Kidney tubule cell (primary cell): ENCODE data around the gene CHRFAM7A.
A peak's percentile ranks its signal among the peaks of the same experiment; 100 is the strongest.
"Not testable (repeated sequence)": the region's sequence is repeated elsewhere in the genome, so short reads cannot be mapped to it uniquely, and the experiment has no call there.

Source experiments
- DNase-seq: peaks from one replicate; pipeline ENCODE4 v3.0.0-alpha.2; 2018; ENCODE audit warnings: low spot score

CHRFAM7A gene

DNA sequence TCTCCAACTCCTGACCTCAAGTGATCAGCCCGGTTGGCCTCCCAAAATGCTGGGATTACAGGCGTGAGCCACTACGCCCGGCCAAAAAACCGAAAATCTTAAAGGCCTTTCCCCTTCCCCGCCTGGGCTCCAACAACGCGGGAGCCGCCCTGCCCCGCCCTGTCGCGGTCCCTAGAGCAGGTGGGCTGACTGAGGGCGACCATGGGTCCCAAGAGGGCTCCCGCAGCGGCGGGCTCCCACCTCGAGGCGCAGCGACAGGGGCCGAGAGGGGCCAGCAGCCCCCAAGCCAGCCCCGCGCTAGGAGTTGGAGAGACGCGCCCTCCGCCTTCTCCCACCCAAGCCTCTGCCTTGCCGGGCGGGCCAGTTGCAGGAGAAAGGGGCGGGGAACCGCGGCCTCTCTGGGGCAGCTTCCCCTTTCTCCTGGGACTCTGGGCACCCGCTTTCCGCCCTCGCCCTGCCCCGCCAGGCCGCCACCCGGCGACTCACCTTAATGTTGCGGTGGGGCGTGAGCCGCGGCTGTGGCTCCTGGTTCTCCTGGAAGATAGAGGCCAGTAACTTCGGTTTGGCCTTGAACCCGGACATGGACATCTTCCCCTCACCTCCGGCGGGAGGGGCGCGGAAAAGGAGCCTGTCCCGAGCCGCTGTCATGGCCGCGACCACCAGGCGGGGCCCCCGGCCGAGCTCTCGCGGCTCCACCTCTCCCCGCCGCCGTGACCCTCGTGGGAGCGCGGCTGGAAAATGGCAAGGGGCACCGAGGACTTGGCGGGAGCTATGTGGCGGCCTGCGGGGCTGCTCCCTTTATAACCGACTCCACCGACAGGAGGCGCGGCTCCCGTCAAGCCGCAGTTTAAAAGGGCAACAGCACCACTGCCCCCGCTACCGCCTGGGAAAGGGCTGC, at the start of gene CHRFAM7A:
TSS of gene CHRFAM7A (minus strand) at position 775 of the 898 bp plus-strand sequence. CDS start 10,189 bp downstream, outside the sequence.
- not testable (repeated sequence) for DNase-seq

GRCh38 chr15:30438348-30438747, 45.0 kb upstream of the CHRFAM7A start:
- not testable (repeated sequence) for DNase-seq

DNA sequence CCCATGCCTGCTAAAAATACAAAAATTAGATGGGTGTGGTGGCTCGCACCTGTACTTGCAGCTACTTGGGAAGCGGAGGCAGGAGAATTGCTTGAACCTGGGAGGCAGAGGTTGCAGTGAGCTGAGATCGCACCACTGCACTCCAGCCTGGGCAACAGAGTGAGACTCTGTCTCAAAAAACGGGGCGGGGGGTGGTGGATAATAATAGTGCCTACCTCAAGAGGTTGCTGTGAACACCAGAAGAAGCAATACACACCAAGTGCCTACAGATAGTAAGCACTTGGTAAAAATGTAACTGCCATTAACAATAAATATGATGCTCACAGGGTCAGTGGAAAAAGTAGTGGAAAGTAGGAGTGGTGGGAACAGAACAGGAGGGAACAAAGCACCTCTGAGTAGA, 42.5 kb upstream of the CHRFAM7A start:
- DNase-seq = not testable (repeated sequence)

DNA sequence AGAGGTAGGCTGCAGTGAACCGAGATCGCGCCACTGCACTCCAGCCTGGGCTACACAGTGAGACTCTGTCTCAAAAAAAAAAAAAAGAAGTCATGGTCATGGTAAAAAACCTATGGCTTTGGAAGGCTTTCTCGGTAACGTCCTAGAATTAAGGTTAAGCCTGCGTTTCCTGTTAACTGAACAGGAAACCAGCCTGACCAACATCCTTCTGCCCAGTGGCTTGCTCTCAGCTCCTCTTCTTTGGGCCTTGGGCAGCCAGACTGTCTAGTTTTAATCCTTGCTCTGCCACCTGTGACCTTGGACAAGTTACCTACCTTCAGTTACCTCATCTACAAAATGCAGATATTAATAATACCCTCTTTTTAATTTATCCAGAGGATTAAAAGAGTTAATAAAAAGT, 27.4 kb upstream of the CHRFAM7A start:
- DNase-seq = not testable (repeated sequence)

DNA sequence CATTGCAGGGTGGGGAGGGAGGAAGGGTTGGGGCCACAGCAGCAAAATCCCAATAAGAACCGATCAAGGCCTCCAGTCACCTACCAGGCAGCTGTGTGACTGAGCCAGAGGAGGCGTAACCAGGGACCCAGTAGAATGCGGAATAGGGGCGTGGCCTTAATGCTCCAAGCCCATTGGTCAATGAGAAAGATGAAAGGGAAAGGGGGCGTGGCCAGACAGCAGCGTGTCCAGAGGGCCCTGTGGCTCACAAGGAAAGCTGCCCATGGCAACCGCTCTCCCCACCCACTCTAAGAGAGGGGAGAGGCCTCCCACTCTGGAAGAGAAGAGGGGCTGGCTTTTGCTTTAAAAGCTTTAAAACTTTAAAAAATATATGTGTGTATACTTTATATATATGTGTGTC, 20.8 kb upstream of the CHRFAM7A start, which contains the start of gene GOLGA8R:
TSS of gene GOLGA8R (minus strand) at position 101 of the 400 bp plus-strand sequence. CDS start at position 3, 98 bp downstream.
- not testable (repeated sequence) for DNase-seq

- DNase-seq = peak; percentile 0
Observed at GRCh38 chr15:30407636-30408035, 14.3 kb upstream of the CHRFAM7A start.

DNA sequence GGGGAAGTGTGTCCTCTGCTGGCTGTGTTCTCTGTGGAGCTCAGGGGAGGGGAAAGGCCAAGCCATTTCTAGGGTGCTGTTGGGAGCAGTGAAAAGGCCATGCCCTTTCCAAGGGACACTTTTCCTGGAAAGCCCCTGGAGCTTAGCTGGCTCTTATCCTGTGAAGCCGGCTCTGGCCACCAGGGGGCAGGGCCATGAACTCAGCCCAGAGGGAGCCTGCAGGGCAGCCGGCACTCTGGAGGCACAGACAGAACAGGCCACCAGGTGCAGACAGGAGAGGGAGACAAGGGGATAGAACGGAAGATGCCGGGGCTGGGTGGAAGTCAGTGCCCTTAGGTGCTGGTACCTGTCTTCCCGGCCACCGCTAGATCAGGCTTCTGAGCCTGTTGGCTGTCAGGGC, 5.6 kb upstream of the CHRFAM7A start:
- DNase-seq = not testable (repeated sequence)

- DNase-seq = not testable (repeated sequence)
Observed at GRCh38 chr15:30393664-30393991, 288 bp upstream of the CHRFAM7A start.

- not testable (repeated sequence) for DNase-seq
Observed at GRCh38 chr15:30386318-30386887, 6.9 kb downstream of the CHRFAM7A start.

DNA sequence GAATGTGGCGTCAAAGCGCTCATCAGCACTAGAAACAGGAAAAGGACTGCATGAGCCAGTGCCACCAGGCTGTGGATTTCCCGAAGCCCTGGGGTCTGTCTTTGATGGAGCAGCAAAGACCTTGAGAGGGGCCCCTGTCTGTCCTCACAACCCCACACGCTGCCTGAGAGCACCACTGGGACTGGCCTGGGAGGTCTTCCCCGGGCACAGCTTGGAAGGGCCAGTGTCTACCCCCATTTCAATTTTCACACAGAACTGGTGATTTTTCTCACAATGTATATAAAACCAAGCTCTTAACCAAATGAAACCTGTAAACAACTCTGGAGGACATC, 16.3 kb downstream of the CHRFAM7A start:
- DNase-seq = not testable (repeated sequence)

DNA sequence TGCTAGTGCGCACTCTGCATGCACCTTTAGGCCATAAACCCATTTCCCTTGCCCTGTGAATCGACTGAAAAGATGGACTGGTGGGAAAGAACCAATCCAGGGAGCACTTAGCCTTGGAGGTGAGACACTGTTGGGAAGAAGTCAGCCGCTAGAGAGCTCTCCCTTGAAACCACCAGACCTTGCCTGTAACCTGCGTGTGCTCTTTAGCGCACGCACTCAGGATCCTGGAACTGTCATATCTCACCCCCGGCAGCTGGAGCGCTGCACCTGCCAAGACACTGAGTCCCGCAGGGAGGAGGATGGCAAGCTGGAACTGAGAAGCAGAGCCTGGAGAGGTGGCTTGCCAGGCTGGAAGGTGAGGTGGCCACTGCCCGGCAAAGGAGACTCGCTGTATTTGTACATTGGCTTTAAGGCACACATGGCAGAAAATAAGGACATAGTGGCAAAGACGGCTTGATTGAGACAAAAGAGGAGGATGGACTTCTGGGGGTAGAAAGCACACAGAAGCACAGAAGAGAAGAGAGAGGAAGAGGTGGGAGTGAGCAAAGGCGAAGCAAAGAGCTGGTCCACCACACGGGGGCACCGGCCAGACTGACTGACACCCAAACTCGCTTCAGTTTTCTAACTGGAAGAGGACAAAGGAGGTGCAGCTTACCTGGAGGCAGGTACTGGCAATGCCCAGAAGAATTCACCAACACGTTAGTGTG, 16.8 kb downstream of the CHRFAM7A start:
- DNase-seq = not testable (repeated sequence)

GRCh38 chr15:30375872-30376271, 17.5 kb downstream of the CHRFAM7A start:
- DNase-seq = peak; percentile 13

- DNase-seq = not testable (repeated sequence)
Observed at GRCh38 chr15:30374862-30375261, 18.5 kb downstream of the CHRFAM7A start.

GRCh38 chr15:30368271-30368670, 25.1 kb downstream of the CHRFAM7A start:
- not testable (repeated sequence) for DNase-seq

GRCh38 chr15:30367246-30367645, 26.1 kb downstream of the CHRFAM7A start:
- DNase-seq = not testable (repeated sequence)

DNA sequence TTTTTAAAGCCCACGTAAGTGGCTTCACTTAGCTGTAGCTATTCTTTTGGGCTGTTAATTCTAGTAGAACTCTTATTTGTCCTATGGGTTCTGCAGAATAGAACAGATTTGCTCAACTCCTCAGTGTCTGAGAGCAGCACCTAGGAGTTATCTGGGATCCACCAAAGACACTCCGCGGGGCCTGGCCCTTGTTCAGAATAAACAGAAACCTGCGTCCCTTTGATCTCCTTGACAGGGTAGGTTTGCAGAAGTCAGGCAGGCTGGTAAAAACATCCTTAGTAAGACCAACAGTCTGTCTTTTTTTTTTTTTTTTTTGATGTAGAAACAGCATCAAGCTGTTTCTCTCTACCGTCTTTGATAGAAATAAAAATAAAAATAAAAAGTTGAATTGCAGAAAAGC, 31.9 kb downstream of the CHRFAM7A start:
- DNase-seq = not testable (repeated sequence)

GRCh38 chr15:30360990-30361389, 32.4 kb downstream of the CHRFAM7A start:
- DNase-seq = not testable (repeated sequence)

DNA sequence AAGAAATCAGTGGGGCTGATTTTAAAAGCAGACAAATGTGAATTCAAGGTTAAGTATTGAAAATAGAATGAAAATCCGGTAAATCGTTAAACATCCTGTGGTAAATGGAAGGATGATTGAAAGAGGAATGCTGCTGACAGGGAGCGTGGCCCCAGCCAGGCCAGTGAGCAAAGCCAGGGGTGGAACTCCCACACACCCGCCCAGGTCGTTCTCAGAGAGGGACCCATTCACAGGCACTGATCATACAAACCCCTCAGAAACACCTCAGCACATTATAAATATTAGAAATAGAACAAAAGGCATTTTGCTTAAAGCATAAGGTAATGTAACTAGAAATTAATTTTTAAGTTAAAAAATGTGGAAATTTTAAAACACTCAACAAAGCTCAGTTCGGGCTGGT, 38.3 kb downstream of the CHRFAM7A start:
- not testable (repeated sequence) for DNase-seq

GRCh38 chr15:30349803-30350202, 43.5 kb downstream of the CHRFAM7A start:
- DNase-seq = not testable (repeated sequence)

- DNase-seq = not testable (repeated sequence)
Observed at GRCh38 chr15:30336584-30336983, 56.8 kb downstream of the CHRFAM7A start.

DNA sequence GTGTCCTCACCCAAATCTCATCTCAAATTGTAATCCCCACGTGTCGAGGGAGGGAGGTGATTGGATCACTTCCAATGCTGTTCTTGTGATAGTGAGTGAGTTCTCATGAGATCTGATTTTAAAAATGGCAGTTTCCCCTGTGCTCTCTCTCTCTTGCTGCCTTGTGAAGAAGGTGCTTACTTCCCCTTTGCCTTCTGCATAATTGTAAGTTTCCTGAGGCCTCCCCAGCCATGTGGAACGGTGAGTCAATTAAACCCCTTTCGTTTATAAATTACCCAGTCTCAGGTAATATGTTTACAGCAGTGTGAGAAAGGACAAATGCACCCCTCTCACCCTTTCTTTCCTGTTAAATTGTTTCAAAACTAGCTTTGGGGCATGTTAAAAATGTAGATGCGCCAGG, 59.2 kb downstream of the CHRFAM7A start:
- not testable (repeated sequence) for DNase-seq

DNA sequence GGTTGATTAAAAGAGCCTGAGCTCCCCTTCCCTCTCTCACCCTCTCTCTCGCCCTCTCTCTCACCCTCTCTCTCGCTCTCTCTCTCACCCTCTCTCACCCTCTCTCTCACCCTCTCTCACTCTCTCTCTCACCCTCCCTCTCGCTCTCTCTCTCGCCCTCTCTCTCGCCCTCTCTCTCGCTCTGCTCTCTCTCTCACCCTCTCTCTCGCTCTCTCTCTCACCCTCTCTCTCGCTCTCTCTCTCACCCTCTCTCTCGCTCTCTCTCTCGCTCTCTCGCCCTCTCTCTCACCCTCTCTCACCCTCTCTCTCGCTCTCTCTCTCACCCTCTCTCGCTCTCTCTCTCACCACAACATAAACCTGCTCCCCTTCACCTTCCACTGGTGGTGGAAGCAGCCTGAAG, 67.2 kb downstream of the CHRFAM7A start:
- DNase-seq = not testable (repeated sequence)

- DNase-seq = not testable (repeated sequence)
Observed at GRCh38 chr15:30321063-30321462, 72.3 kb downstream of the CHRFAM7A start.
